SK-N-SH (cell line): ENCODE measurements around the gene SLC25A21. TPM values are rescaled to one million over a fixed set of nuclear protein-coding genes. Genes with fewer than 3 reads are reported as not detected.
"Not testable (repeated sequence)": the region's sequence is repeated elsewhere in the genome, so short reads cannot be mapped to it uniquely, and the experiment has no call there.

Experiments used
- CTCF ChIA-PET: fragments of 300-600, 350-600 bp; formaldehyde crosslinking; extraction: SDS; loops from one replicate; lab custom pipeline; 2021; lab: Yijun Ruan, JAX
- POLR2A ChIA-PET: fragments of 350-600 bp; sonication (Branson Sonifier 250); formaldehyde crosslinking; extraction: SDS; loops from one replicate; lab custom pipeline; 2020; ENCODE audit warnings: antibody characterized with exemption, inconsistent platforms; lab: Yijun Ruan, JAX
- DNase-seq: peaks from one replicate; pipeline ENCODE4 v3.0.0; 2012
- H2AFZ ChIP-seq: fragments of 200-600 bp; sonication (generic); 2 replicates; pipeline ENCODE4 v1.8.1; 2016; ENCODE audit warnings: antibody characterized with exemption, mild to moderate bottlenecking, low read depth
- H3F3A ChIP-seq: fragments of 200-600 bp; sonication (generic); replicated peaks from 2 replicates; pipeline ENCODE3; 2016; ENCODE audit warnings: antibody characterized with exemption, mild to moderate bottlenecking; ENCODE audit not compliant: insufficient read depth
- H3K27ac ChIP-seq, 2 experiments: fragments of 200-500 bp in 1 of 2; fragments of 200-600 bp in 1 of 2; sonication (Bioruptor generic) in 1 of 2; sonication (generic), shearing (Covaris generic) in 1 of 2; 2 replicates each; pipeline versions ENCODE4 v1.5.1 to v1.6.1; 2014 to 2016; ENCODE audit warnings: low read depth in 2 of 2, inconsistent platforms in 1 of 2, low read length in 1 of 2, mild to moderate bottlenecking in 1 of 2, mixed read lengths in 1 of 2
- H3K27me3 ChIP-seq: fragments of 200-600 bp; sonication (generic), shearing (Covaris generic); 2 replicates; pipeline ENCODE4 v1.6.1; 2016; ENCODE audit warnings: mixed run types; ENCODE audit not compliant: insufficient read depth
- H3K36me3 ChIP-seq, 2 experiments: fragments of 200-500 bp in 1 of 2; fragments of 200-600 bp in 1 of 2; sonication (Bioruptor generic) in 1 of 2; sonication (generic) in 1 of 2; replicated peaks in 1 of 2; 2 replicates each; pipeline versions ENCODE3 to v1.5.1; 2014 to 2016; ENCODE audit warnings: low read length in 1 of 2, mild to moderate bottlenecking in 1 of 2; ENCODE audit not compliant: insufficient read depth in 2 of 2, control insufficient read depth in 1 of 2
- H3K4me1 ChIP-seq, 2 experiments: fragments of 200-500 bp in 1 of 2; fragments of 200-600 bp in 1 of 2; sonication (Bioruptor generic) in 1 of 2; sonication (generic), shearing (Covaris generic) in 1 of 2; 2 replicates each; pipeline versions ENCODE4 v1.5.1 to v1.6.1; 2014 to 2016; ENCODE audit warnings: low read depth in 1 of 2, low read length in 1 of 2, mixed run types in 1 of 2; ENCODE audit not compliant: insufficient read depth in 2 of 2, control insufficient read depth in 1 of 2
- H3K4me2 ChIP-seq: fragments of 200-600 bp; sonication (generic), shearing (Covaris generic); 2 replicates; pipeline ENCODE4 v1.6.1; 2017; ENCODE audit warnings: mixed run types
- H3K4me3 ChIP-seq, 2 experiments: fragments of 200-500 bp in 1 of 2; fragments of 200-600 bp in 1 of 2; sonication (Bioruptor generic) in 1 of 2; sonication (generic), shearing (Covaris generic) in 1 of 2; 2 replicates each; pipeline versions ENCODE4 v1.5.1 to v1.8.1; 2014 to 2016; ENCODE audit warnings: low read depth in 2 of 2, inconsistent platforms in 1 of 2, low read length in 1 of 2, mild to moderate bottlenecking in 1 of 2, mixed read lengths in 1 of 2, moderate library complexity in 1 of 2
- H3K79me2 ChIP-seq: fragments of 200-600 bp; sonication (generic); 2 replicates; pipeline ENCODE4 v1.8.1; 2017; ENCODE audit warnings: mild to moderate bottlenecking; ENCODE audit not compliant: insufficient read depth
- H3K9ac ChIP-seq: fragments of 200-600 bp; sonication (generic); 2 replicates; pipeline ENCODE4 v1.6.1; 2017; ENCODE audit warnings: mixed run types
- H3K9me2 ChIP-seq: fragments of 200-600 bp; sonication (generic); 2 replicates; pipeline ENCODE4 v1.6.1; 2017; ENCODE audit warnings: mixed run types
- H3K9me3 ChIP-seq: fragments of 200-600 bp; sonication (generic); 2 replicates; pipeline ENCODE4 v1.6.1; 2017; ENCODE audit warnings: mixed run types, mild to moderate bottlenecking, moderate library complexity
- H4K20me1 ChIP-seq: fragments of 200-600 bp; sonication (generic); 2 replicates; pipeline ENCODE4 v1.6.1; 2017; ENCODE audit warnings: mild to moderate bottlenecking, mixed run types; ENCODE audit not compliant: insufficient read depth
- CHD2 ChIP-seq: fragments of 150-350 bp; IDR thresholded peaks from 2 replicates; pipeline ENCODE4 v1.6.1; 2018; ENCODE audit warnings: low read length; ENCODE audit not compliant: partially characterized antibody
- FOSL2 ChIP-seq: IDR thresholded peaks from 2 replicates; pipeline ENCODE4 v1.4.0; 2012; ENCODE audit warnings: low read depth, mild to moderate bottlenecking, moderate library complexity, borderline replicate concordance
- FOXJ3 ChIP-seq: sonication (generic); formaldehyde crosslinking; IDR thresholded peaks from 2 replicates; pipeline ENCODE4 v1.5.1; 2020; ENCODE audit warnings: mild to moderate bottlenecking, missing genetic modification reagents
- FOXM1 ChIP-seq: IDR thresholded peaks from 2 replicates; pipeline ENCODE4 v1.4.0; 2012; ENCODE audit warnings: low read depth, mild to moderate bottlenecking
- JUND ChIP-seq: IDR thresholded peaks from 2 replicates; pipeline ENCODE4 v1.4.0; 2012
- MEF2A ChIP-seq: IDR thresholded peaks from 2 replicates; pipeline ENCODE4 v1.4.0; 2012; ENCODE audit warnings: low read depth, borderline replicate concordance
- NFIC ChIP-seq: IDR thresholded peaks from 2 replicates; pipeline ENCODE4 v1.4.0; 2012; ENCODE audit warnings: borderline replicate concordance
- NRF1 ChIP-seq: IDR thresholded peaks from 2 replicates; pipeline ENCODE4 v1.6.1; 2012; ENCODE audit warnings: low read depth, mild to moderate bottlenecking, low read length
- RAD21 ChIP-seq: IDR thresholded peaks from 2 replicates; pipeline ENCODE4 v1.6.1; 2012; ENCODE audit warnings: mild to moderate bottlenecking, low read length
- RCOR1 ChIP-seq: fragments of 150-350 bp; IDR thresholded peaks from 2 replicates; pipeline ENCODE4 v1.6.1; 2017; ENCODE audit warnings: antibody characterized with exemption, low read length
- TCF12 ChIP-seq: IDR thresholded peaks from 2 replicates; pipeline ENCODE4 v1.4.0; 2012
- TEAD4 ChIP-seq: IDR thresholded peaks from 2 replicates; pipeline ENCODE4 v1.4.0; 2012; ENCODE audit warnings: mild to moderate bottlenecking, borderline replicate concordance; ENCODE audit not compliant: insufficient read depth
- YY1 ChIP-seq: IDR thresholded peaks from 2 replicates; pipeline ENCODE4 v1.4.0; 2012; ENCODE audit warnings: low read depth, mild to moderate bottlenecking
- WGBS: methylation state at CpG from one replicate; pipeline ENCODE4 v1.1.6; 2017; ENCODE audit warnings: low lambda C conversion rate; 5-methylcytosine and 5-hydroxymethylcytosine counted together
- polyA plus RNA-seq, 3 experiments: library from polyadenylated mRNA; depleted of rRNA; stranded (reverse); fragments of >200 nt; gene quantifications; 2 replicates each; pipeline ENCODE4 v1.2.3, GENCODE V29; 2012
- TF ChIP-seq, protein P1 (sequence below): IDR thresholded peaks from 2 replicates; pipeline ENCODE4 v1.4.0; 2012; ENCODE audit warnings: low read depth, borderline replicate concordance
- TF ChIP-seq, protein P2 (sequence below): fragments of 150-350 bp; IDR thresholded peaks from 2 replicates; pipeline ENCODE4 v1.6.1; 2017; ENCODE audit warnings: antibody characterized with exemption, low read length, low read depth, borderline replicate concordance
- TF ChIP-seq, protein P3 (sequence below): IDR thresholded peaks from 2 replicates; pipeline ENCODE4 v1.4.0; 2012; ENCODE audit warnings: low read depth
- TF ChIP-seq, protein P4 (sequence below): fragments of 200-600 bp; sonication (generic); IDR thresholded peaks from 2 replicates; pipeline ENCODE4 v1.6.1; 2017; ENCODE audit warnings: antibody characterized with exemption, mild to moderate bottlenecking, moderate library complexity

SLC25A21 gene
- polyA plus RNA-seq, 1 of the 3 experiments (the other 2 are of a cell fraction), result not detected

DNA sequence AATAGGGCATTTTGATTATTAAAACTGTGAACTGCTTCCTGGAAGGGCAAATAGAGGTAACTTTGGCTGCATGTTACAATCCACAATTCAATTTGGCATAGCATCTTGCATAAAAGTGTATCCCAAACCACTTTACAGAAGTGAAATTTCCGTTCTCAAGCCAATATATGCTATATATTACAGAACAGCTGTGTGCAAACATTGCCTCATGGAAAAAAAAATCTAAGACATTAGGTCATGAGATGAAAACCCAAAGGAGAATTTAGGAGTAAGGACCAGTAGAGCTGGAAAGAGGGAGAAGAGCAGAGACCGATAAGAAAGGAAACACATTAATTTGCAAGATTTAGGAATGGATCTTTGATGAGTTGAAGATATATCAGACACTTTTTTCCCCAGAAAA is 271.6 kb downstream of the SLC25A21 start:
- Histone ChIP-seq H3K9me2 (no peaks in the 10 kb centered on the region), H3K27me3 (no peaks in the 10 kb centered on the region), H3K9ac (no peak overlapping the region), H3K4me3 (no peak overlapping the region), H4K20me1 (no peaks in the 10 kb centered on the region), H3K4me1 (no peaks in the 10 kb centered on the region), H3K27ac (no peak overlapping the region), H3F3A (no peaks in the 10 kb centered on the region), H3K79me2 (no peaks in the 10 kb centered on the region), H3K36me3 (no peaks in the 10 kb centered on the region), H3K9me3 (no peaks in the 10 kb centered on the region), H3K4me2 (no peak overlapping the region), H2AFZ (no peak overlapping the region)
- TF ChIP-seq, protein P1, sequence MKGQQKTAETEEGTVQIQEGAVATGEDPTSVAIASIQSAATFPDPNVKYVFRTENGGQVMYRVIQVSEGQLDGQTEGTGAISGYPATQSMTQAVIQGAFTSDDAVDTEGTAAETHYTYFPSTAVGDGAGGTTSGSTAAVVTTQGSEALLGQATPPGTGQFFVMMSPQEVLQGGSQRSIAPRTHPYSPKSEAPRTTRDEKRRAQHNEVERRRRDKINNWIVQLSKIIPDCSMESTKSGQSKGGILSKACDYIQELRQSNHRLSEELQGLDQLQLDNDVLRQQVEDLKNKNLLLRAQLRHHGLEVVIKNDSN, result no peak
- no peak for TF ChIP-seq TEAD4
- CTCF ChIA-PET, result no interaction called here
- no peak for DNase-seq
- WGBS, result 11% methylated on average over 2 of the region's 2 CpGs
- POLR2A ChIA-PET, result no interaction called here

DNA sequence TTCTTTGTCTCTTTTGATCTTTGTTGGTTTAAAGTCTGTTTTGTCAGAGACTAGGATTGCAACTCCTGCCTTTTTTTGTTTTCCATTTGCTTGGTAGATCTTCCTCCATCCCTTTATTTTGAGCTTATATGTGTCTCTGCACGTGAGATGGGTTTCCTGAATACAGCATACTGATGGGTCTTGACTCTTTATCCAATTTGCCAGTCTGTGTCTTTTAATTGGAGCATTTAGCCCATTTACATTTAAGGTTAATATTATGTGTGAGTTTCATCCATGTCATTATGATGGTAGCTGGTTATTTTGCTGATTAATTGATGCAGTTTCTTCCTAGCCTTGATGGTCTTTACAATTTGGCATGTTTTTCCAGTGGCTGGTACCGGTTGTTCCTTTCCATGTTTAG is 276.1 kb downstream of the SLC25A21 start:
- 0% methylated on average over 2 of the region's 2 CpGs for WGBS
- H4K20me1 ChIP-seq, H3K36me3 ChIP-seq, POLR2A ChIA-PET, H3K4me2 ChIP-seq, CTCF ChIA-PET, H3K9me3 ChIP-seq, H3K4me1 ChIP-seq, H3K9ac ChIP-seq, H3K79me2 ChIP-seq, H3K9me2 ChIP-seq, H3K27me3 ChIP-seq, DNase-seq, H3K27ac ChIP-seq, H3K4me3 ChIP-seq, H2AFZ ChIP-seq, H3F3A ChIP-seq: not testable (repeated sequence)

DNA sequence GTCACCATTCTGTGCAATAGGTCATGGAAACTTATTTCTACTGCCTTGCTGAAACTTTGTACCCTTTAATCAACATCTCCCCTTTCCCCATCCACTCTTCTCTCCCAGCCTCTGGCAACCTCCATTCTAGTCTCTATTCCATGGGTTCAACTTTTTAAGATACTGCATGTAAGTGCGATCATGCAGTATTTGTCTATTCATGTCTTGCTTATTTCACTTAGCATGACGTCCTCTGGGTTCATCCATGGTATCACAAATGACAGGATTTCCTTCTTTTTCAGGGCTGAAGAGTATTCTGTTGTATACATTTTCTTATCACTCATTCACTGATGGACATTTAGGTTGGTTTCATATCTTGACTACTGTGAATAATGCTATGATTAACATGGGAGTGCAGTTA is 288.4 kb downstream of the SLC25A21 start:
- no peaks in the 10 kb centered on the region for H3K79me2 ChIP-seq
- H4K20me1 ChIP-seq, result no peaks in the 10 kb centered on the region
- H3K4me2 ChIP-seq, result no peak overlapping the region
- H3K27me3 ChIP-seq, result no peaks in the 10 kb centered on the region
- CTCF ChIA-PET, result no interaction called here
- no peak overlapping the region for H3K4me3 ChIP-seq
- H3K4me1 ChIP-seq, result no peaks in the 10 kb centered on the region
- H3F3A ChIP-seq, result no peaks in the 10 kb centered on the region
- TF ChIP-seq, protein P1, result no peak
- TF ChIP-seq FOXM1 (no peak), NFIC (no peak), MEF2A (no peak), NRF1 (no peak), TCF12 (no peak), RAD21 (no peak), YY1 (no peak), FOXJ3 (CRISPR knock-in tag) (no peak), JUND (no peak), RCOR1 (no peak), CHD2 (no peak), FOSL2 (no peak)
- TF ChIP-seq, protein P2, sequence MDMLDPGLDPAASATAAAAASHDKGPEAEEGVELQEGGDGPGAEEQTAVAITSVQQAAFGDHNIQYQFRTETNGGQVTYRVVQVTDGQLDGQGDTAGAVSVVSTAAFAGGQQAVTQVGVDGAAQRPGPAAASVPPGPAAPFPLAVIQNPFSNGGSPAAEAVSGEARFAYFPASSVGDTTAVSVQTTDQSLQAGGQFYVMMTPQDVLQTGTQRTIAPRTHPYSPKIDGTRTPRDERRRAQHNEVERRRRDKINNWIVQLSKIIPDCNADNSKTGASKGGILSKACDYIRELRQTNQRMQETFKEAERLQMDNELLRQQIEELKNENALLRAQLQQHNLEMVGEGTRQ, result no peak
- TF ChIP-seq, protein P3, sequence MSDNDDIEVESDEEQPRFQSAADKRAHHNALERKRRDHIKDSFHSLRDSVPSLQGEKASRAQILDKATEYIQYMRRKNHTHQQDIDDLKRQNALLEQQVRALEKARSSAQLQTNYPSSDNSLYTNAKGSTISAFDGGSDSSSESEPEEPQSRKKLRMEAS, result no peak
- TF ChIP-seq, protein P4, sequence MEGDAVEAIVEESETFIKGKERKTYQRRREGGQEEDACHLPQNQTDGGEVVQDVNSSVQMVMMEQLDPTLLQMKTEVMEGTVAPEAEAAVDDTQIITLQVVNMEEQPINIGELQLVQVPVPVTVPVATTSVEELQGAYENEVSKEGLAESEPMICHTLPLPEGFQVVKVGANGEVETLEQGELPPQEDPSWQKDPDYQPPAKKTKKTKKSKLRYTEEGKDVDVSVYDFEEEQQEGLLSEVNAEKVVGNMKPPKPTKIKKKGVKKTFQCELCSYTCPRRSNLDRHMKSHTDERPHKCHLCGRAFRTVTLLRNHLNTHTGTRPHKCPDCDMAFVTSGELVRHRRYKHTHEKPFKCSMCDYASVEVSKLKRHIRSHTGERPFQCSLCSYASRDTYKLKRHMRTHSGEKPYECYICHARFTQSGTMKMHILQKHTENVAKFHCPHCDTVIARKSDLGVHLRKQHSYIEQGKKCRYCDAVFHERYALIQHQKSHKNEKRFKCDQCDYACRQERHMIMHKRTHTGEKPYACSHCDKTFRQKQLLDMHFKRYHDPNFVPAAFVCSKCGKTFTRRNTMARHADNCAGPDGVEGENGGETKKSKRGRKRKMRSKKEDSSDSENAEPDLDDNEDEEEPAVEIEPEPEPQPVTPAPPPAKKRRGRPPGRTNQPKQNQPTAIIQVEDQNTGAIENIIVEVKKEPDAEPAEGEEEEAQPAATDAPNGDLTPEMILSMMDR, result no peak
- TF ChIP-seq, all 33 proteins: peak for 0
- Histone ChIP-seq H3K9me3 (no peaks in the 10 kb centered on the region), H3K9me2 (no peaks in the 10 kb centered on the region), H3K9ac (no peak overlapping the region), H2AFZ (no peak overlapping the region), H3K27ac (no peak overlapping the region), H3K36me3 (no peaks in the 10 kb centered on the region)
- no peak for DNase-seq
- WGBS, result 22% methylated on average over 2 of the region's 2 CpGs
- POLR2A ChIA-PET, result no interaction called here
